Neutrophil (primary cell): ENCODE data around the gene RAB40C.

Experiments used
- H3K27ac ChIP-seq: fragments of 200-600 bp; sonication (generic); 2 replicates; pipeline ENCODE4 v1.5.1; 2016; ENCODE audit warnings: mild to moderate bottlenecking, moderate library complexity
- H3K27me3 ChIP-seq: fragments of 200-600 bp; sonication (generic); 2 replicates; pipeline ENCODE4 v1.6.0; 2016; ENCODE audit warnings: mild to moderate bottlenecking
- H3K36me3 ChIP-seq: fragments of 200-600 bp; sonication (generic); 2 replicates; pipeline ENCODE4 v1.5.1; 2017
- H3K4me1 ChIP-seq, 2 experiments: fragments of 200-600 bp in 1 of 2; sonication (generic) in 1 of 2; 1 replicate in 1 of 2; 2 replicates in 1 of 2; pipeline versions ENCODE4 v1.5.1 to v1.6.1; 2013 to 2016; ENCODE audit warnings: low read depth in 1 of 2, low read length in 1 of 2, mild to moderate bottlenecking in 1 of 2, moderate library complexity in 1 of 2; ENCODE audit not compliant: control insufficient read depth in 1 of 2, insufficient read depth in 1 of 2
- H3K4me3 ChIP-seq, 2 experiments: fragments of 200-600 bp in 1 of 2; sonication (generic) in 1 of 2; 1 replicate in 1 of 2; 2 replicates in 1 of 2; pipeline ENCODE4 v1.5.1; 2013 to 2016; ENCODE audit warnings: low read depth in 1 of 2, low read length in 1 of 2, mild to moderate bottlenecking in 1 of 2, moderate library complexity in 1 of 2
- H3K9me3 ChIP-seq: fragments of 200-600 bp; sonication (generic); 2 replicates; pipeline ENCODE4 v1.5.1; 2016
- TF ChIP-seq, protein P1 (sequence below): fragments of 200-600 bp; sonication (generic); IDR thresholded peaks from 2 replicates; pipeline ENCODE4 v1.5.1; 2016; ENCODE audit warnings: antibody characterized with exemption

RAB40C gene

GRCh38 chr16:561413-561794 lies 28.5 kb upstream of the RAB40C start:
- TF ChIP-seq, protein P1, sequence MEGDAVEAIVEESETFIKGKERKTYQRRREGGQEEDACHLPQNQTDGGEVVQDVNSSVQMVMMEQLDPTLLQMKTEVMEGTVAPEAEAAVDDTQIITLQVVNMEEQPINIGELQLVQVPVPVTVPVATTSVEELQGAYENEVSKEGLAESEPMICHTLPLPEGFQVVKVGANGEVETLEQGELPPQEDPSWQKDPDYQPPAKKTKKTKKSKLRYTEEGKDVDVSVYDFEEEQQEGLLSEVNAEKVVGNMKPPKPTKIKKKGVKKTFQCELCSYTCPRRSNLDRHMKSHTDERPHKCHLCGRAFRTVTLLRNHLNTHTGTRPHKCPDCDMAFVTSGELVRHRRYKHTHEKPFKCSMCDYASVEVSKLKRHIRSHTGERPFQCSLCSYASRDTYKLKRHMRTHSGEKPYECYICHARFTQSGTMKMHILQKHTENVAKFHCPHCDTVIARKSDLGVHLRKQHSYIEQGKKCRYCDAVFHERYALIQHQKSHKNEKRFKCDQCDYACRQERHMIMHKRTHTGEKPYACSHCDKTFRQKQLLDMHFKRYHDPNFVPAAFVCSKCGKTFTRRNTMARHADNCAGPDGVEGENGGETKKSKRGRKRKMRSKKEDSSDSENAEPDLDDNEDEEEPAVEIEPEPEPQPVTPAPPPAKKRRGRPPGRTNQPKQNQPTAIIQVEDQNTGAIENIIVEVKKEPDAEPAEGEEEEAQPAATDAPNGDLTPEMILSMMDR: no peak
- Histone ChIP-seq H3K4me3 (no peak overlapping the region), H3K36me3 (no peaks in the 10 kb centered on the region), H3K27me3 (peaks cover 65% of the 10 kb centered on the region), H3K4me1 (peaks cover 0 to under 1% of the 10 kb centered on the region in 2 experiments), H3K9me3 (no peaks in the 10 kb centered on the region), H3K27ac (no peak overlapping the region)

DNA sequence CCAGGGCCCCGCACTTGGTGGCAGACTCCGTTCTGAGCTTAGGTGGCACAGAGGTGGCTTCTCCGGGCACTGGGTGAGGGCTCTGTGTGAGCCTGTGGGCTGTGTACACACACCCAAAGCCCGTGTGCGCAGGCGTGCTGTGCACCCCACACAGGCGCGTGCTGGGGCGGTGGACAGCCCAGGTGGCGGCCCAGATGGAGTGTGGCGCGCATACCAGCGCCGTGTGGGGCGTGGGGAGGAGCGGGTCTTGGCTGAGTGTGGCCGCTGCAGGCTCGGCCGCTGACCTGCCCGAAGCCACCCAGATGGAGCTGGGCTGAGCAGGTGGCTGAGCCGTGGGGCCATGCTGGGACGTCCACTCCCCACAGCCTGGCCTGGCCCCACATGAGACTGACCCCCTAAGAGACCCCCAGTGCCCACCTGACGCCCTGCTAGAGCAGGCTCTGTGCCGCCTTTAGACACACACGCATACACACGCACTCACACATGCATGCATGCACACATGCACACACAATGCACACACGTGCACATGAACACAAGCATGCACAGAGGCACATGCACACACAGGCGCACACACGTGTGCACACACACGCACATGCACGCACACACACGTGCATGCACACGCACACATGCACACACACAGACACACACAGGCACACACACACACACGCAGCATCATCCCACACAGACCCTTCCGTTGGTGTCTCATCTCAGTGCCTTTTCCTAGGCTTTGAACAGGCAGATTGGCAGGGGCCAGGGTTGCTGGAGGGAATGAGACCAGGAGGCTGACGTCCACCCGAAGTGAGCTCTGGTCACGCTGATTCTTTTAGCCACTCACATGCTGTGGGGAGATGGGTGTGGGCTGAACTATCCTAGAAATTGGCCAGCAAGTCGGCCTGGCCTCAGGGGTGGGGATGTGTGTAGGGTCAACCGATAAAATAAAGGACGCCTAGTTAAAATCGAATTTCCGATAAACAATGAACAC lies 27.6 kb upstream of the RAB40C start:
- Histone ChIP-seq H3K27me3 (peaks cover 62% of the 10 kb centered on the region), H3K4me1 (peaks cover 7 to 9% of the 10 kb centered on the region in 2 experiments), H3K4me3 (no peak overlapping the region), H3K9me3 (no peaks in the 10 kb centered on the region), H3K36me3 (no peaks in the 10 kb centered on the region), H3K27ac (no peak overlapping the region)
- TF ChIP-seq, protein P1: no peak

DNA sequence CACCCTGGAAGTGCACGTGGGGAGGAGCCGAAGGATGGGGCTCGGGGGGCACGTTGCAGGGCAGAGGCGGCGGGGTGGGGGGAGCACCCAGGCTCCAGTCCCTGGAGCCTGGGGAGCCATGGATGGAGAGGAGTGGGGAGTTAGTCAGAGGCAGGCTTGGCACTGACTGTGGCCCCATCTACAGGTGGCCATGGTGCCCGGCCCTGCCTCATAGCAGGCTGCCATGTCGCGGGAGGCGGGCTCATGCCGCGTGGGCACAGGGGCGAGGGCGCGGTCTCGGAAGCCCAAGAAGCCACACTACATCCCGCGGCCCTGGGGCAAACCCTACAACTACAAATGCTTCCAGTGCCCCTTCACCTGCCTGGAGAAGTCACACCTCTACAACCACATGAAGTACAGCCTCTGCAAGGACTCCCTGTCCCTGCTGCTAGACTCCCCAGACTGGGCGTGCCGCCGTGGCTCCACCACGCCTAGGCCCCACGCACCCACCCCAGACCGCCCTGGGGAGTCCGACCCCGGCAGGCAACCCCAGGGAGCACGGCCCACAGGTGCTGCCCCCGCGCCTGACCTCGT lies 26.7 kb upstream of the RAB40C start:
- no peaks in the 10 kb centered on the region for H3K36me3 ChIP-seq
- no peak overlapping the region for H3K27ac ChIP-seq
- peaks cover 7 to 9% of the 10 kb centered on the region in 2 experiments for H3K4me1 ChIP-seq
- no peaks in the 10 kb centered on the region for H3K9me3 ChIP-seq
- TF ChIP-seq, protein P1: no peak
- no peak overlapping the region for H3K4me3 ChIP-seq
- H3K27me3 ChIP-seq: peaks cover 53% of the 10 kb centered on the region

- H3K4me3 ChIP-seq: no peak overlapping the region
- no peak overlapping the region for H3K27ac ChIP-seq
- H3K27me3 ChIP-seq: peaks cover 36% of the 10 kb centered on the region
- TF ChIP-seq, protein P1: no peak
- H3K9me3 ChIP-seq: no peaks in the 10 kb centered on the region
- H3K4me1 ChIP-seq: peaks cover 10 to 15% of the 10 kb centered on the region in 2 experiments
- H3K36me3 ChIP-seq: no peaks in the 10 kb centered on the region
These were observed 25.0 kb upstream of the RAB40C start for GRCh38 chr16:564690-565418.

DNA sequence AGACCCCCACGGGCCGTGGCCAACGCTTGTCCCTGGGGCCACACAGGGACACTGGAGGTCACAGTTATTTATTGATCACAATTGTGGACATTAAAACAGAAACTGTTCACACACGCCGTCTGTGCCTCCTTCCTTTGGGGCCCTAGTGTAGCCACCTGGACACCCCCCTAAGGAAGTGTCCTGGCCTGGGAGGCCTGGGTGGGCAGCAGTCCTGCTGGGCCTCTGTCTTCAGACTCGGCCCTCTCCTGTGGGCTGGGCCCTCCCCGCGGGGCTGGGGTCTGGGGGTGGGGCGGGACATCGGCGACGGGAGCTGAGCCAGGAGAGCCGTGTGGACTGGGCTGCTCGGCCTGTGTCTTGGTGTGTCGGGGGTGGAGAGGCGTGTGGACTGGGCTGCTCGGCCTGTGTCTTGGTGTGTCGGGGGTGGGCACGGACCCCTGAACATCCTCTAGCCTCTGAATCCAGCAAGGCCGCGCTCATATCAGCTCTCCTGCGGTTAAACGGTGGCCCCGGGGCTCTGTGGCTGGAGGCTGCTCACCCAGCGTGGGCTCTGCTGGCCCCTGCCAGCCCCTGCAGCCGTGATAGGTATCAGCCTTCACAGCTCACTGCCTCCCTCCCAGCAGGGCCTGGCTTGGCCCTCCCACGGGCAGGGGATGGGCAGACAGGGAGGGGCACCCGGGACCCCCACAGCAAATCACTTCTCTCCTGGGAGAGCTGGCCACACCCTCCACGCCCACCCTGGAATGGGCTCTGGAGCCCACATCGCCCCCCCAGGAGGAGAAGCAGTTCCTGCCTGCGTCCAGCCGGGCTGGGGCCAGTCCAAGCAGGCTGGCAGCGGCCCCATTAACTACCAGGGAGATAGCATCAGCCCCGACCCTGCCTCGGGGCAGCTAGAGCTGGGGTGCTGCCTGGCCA lies 24.2 kb upstream of the RAB40C start:
- no peaks in the 10 kb centered on the region for H3K9me3 ChIP-seq
- H3K4me1 ChIP-seq: peaks cover 17 to 21% of the 10 kb centered on the region in 2 experiments
- H3K27ac ChIP-seq: no peak overlapping the region
- no peak overlapping the region for H3K4me3 ChIP-seq
- H3K36me3 ChIP-seq: no peaks in the 10 kb centered on the region
- TF ChIP-seq, protein P1: no peak
- H3K27me3 ChIP-seq: peaks cover 28% of the 10 kb centered on the region
